Body of pancreas (tissue), 4 donors: ENCODE measurements around the gene ZNF335. TPM values are rescaled to one million over a fixed set of nuclear protein-coding genes. Genes with fewer than 3 reads are reported as not detected.

Experiments
- ATAC-seq: fragments of 150-250 bp; one replicate; pipeline ENCODE4 v1.9.1; 2016
- DNase-seq, 4 donors: peaks; one replicate each; pipeline ENCODE4 v3.0.0-alpha.2; 2019
- H3K27ac ChIP-seq, 4 donors: fragments of 200-600 bp; sonication (generic); 1 replicate in 3 of 4; 2 replicates in 1 of 4; pipeline versions ENCODE4 v1.5.1 to v1.6.1; 2016 to 2019; ENCODE audit warnings: mild to moderate bottlenecking in 1 of 4, mixed read lengths in 1 of 4, moderate library complexity in 1 of 4
- H3K27me3 ChIP-seq, 2 donors: fragments of 200-600 bp; sonication (generic); one replicate each; pipeline ENCODE4 v1.6.0; 2016; ENCODE audit warnings: mild to moderate bottlenecking in 1 of 2
- H3K36me3 ChIP-seq, 2 donors: fragments of 200-600 bp; sonication (generic); replicated peaks in 1 of 2; 2 replicates each; pipeline ENCODE4 v1.5.1; 2016; ENCODE audit warnings: low read depth in 2 of 2; ENCODE audit not compliant: insufficient read depth in 1 of 2
- H3K4me1 ChIP-seq: fragments of 200-600 bp; sonication (generic); one replicate; pipeline ENCODE4 v1.6.0; 2016
- H3K4me3 ChIP-seq, 2 donors: fragments of 200-600 bp; sonication (generic); 1 replicate in 1 of 2; 2 replicates in 1 of 2; pipeline ENCODE4 v1.5.1; 2016 to 2019
- H3K9me3 ChIP-seq, 3 donors: fragments of 200-600 bp; sonication (generic); 1 replicate in 2 of 3; 2 replicates in 1 of 3; pipeline ENCODE4 v1.5.1; 2016
- POLR2A ChIP-seq, 3 donors: fragments of 450-650 bp; IDR thresholded peaks; one replicate each; pipeline ENCODE4 v1.6.1; 2016; ENCODE audit warnings: antibody characterized with exemption in 3 of 3, mild to moderate bottlenecking in 2 of 3
- WGBS, 2 donors: methylation state at CpG; one replicate each; pipeline ENCODE4 v1.1.5; 2017; 5-methylcytosine and 5-hydroxymethylcytosine counted together
- intact Hi-C: fragments of 100-400 bp; cut with DNase I; formaldehyde crosslinking; loops from one replicate; pipeline ENCODE4 v1.15.1; 2023
- total RNA-seq, 2 donors: library from RNA; depleted of rRNA; stranded (reverse); fragments of >200 nt; gene quantifications; one replicate each; pipeline ENCODE4 v1.1.0, GENCODE V29; 2016
- TF ChIP-seq, protein P1 (sequence below), 7 experiments: fragments of 450-650 bp in 4 of 7; fragments of 200-600 bp in 3 of 7; sonication (generic) in 3 of 7; IDR thresholded peaks; one replicate each; pipeline ENCODE4 v1.5.1; 2016 to 2019; ENCODE audit warnings: antibody characterized with exemption in 7 of 7

The ZNF335 gene
- total RNA-seq, 2 donors from 2014 or later = 21.8 to 41.9 TPM

DNA sequence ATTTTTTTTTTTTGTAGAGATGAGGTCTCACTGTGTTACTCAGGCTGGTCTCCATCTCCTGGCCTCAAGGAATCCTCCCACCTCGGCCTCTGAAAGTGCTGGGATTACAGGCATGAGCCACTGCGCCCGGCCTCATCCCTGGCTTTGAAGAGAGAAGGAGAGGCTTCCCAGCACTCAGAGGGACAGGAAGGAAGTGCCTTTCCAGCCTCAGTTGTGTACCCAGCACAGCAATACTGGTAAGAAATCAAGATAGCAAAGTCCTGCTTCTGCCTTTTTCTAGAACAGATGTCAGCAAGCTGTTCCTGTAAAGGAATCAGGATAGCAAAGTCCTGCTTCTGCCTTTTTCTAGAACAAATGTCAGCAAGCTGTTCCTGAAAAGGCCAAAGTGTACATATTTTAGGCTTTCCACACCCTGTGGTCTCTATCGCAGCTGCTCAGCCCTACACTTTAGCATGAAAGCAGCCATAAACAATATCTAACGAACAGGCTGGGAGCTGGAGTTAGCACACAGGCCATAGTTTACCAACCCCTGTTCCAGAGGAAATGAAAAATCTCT lies 53.7 kb downstream of the ZNF335 start:
- peak overlapping the region in 2 of 4 donors; percentile 28 to 51 for H3K27ac ChIP-seq
- ATAC-seq (peak; percentile 30), DNase-seq (no peak)
- H3K27me3 ChIP-seq = no peaks in the 10 kb centered on the region
- no peak for TF ChIP-seq POLR2A (IDR thresholded peaks at IDR 0.05)
- TF ChIP-seq, protein P1, sequence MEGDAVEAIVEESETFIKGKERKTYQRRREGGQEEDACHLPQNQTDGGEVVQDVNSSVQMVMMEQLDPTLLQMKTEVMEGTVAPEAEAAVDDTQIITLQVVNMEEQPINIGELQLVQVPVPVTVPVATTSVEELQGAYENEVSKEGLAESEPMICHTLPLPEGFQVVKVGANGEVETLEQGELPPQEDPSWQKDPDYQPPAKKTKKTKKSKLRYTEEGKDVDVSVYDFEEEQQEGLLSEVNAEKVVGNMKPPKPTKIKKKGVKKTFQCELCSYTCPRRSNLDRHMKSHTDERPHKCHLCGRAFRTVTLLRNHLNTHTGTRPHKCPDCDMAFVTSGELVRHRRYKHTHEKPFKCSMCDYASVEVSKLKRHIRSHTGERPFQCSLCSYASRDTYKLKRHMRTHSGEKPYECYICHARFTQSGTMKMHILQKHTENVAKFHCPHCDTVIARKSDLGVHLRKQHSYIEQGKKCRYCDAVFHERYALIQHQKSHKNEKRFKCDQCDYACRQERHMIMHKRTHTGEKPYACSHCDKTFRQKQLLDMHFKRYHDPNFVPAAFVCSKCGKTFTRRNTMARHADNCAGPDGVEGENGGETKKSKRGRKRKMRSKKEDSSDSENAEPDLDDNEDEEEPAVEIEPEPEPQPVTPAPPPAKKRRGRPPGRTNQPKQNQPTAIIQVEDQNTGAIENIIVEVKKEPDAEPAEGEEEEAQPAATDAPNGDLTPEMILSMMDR (IDR thresholded peaks at IDR 0.05) = no peak
- intact Hi-C loops = no loop called here
- no peak overlapping the region for H3K4me3 ChIP-seq
- no peaks in the 10 kb centered on the region for H3K9me3 ChIP-seq
- H3K36me3 ChIP-seq = no peaks in the 10 kb centered on the region
- H3K4me1 ChIP-seq = no peaks in the 10 kb centered on the region
- WGBS, 2 donors = 75 to 77% methylated on average over 5 of the region's 5 CpGs

DNA sequence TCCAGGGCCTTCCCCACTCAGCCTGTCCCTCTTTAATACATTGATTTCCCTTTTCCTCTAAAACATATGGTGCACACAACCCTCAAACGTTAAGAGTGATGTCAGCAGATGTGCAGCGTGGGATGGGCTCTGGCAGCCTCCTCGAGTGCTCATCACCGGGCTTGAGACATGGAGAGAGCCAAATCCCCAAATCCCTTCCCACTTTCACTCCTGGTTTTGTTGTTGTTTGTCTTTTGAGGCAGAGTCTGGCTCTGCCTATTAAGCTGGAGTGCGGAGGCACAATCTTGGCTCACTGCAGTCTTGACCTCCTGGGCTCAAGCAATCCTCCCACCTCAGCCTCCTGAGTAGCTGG lies 54.2 kb downstream of the ZNF335 start:
- no peak for ATAC-seq
- Histone ChIP-seq H3K27ac (peak overlapping the region in 2 of 4 donors; percentile 28 to 51), H3K27me3 (no peaks in the 10 kb centered on the region), H3K4me1 (no peaks in the 10 kb centered on the region), H3K4me3 (no peak overlapping the region), H3K9me3 (no peaks in the 10 kb centered on the region), H3K36me3 (no peaks in the 10 kb centered on the region)
- DNase-seq = peak in 1 of 4 donors; percentile 36
- TF ChIP-seq POLR2A (IDR thresholded peaks at IDR 0.05) = no peak
- TF ChIP-seq, protein P1 (IDR thresholded peaks at IDR 0.05) = no peak
- 78 to 84% methylated on average over 5 of the region's 5 CpGs for WGBS, 2 donors
- intact Hi-C loops = no loop called here

DNA sequence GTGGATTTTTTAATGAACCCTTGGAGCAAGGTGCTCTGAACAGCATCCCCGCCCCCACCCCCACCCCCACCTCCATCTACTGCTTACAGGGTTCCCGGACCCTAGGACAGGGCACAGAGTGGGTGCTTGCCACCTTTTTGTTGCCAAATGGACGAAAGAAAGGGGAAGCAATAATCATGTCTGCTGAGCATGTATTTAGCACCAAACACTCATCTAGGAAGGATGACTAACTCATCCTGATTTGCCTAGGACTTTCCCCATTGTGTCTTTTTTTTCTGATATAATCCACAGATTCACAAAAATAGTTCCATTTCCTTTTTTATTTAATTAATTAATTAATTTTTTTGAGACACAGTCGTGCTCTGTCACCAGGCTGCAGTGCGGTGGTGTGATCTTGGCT lies 58.9 kb downstream of the ZNF335 start:
- H3K27ac ChIP-seq = no peak overlapping the region
- ATAC-seq (no peak), DNase-seq (no peak)
- H3K27me3 ChIP-seq = no peaks in the 10 kb centered on the region
- intact Hi-C loops = no loop called here
- H3K4me1 ChIP-seq = peaks cover 18% of the 10 kb centered on the region
- 52 to 58% methylated on average over 3 to 5 of the region's 5 CpGs for WGBS, 2 donors
- TF ChIP-seq POLR2A (IDR thresholded peaks at IDR 0.05) = no peak
- TF ChIP-seq, protein P1 (IDR thresholded peaks at IDR 0.05) = no peak
- no peak overlapping the region for H3K4me3 ChIP-seq
- no peaks in the 10 kb centered on the region for H3K36me3 ChIP-seq
- H3K9me3 ChIP-seq = no peaks in the 10 kb centered on the region

DNA sequence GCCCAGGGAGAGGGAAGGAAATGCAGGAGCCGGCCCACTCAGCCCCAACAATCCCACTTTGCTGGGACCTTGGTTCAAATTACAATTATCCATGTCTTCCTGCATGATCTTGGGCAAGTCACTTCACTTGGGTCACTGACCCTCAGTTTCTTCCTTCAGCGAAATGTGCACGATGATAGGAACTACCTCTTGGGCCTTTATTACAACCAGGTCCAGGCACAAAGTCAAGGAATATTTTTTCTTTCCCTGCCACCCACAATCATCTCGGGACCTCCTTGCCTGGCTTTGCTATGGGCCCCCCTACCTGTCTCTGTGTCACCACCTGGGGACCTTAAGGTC lies 59.7 kb downstream of the ZNF335 start:
- Histone ChIP-seq H3K36me3 (peaks cover 0 to 2% of the 10 kb centered on the region in 2 donors), H3K9me3 (no peaks in the 10 kb centered on the region), H3K27me3 (no peaks in the 10 kb centered on the region), H3K4me1 (peaks cover 18% of the 10 kb centered on the region), H3K27ac (peak overlapping the region; percentile 75 to 87 (median 84)), H3K4me3 (peak overlapping the region in 1 of 2 donors; percentile 44)
- WGBS, 2 donors = 27 to 29% methylated on average over 4 of the region's 4 CpGs
- ATAC-seq = no peak
- intact Hi-C loops = no loop called here
- TF ChIP-seq, protein P1 (IDR thresholded peaks at IDR 0.05) = no peak
- TF ChIP-seq POLR2A (IDR thresholded peaks at IDR 0.05) = no peak
- DNase-seq = no peak
